ENCODE measurements around the gene NFS1.

NFS1 gene

DNA sequence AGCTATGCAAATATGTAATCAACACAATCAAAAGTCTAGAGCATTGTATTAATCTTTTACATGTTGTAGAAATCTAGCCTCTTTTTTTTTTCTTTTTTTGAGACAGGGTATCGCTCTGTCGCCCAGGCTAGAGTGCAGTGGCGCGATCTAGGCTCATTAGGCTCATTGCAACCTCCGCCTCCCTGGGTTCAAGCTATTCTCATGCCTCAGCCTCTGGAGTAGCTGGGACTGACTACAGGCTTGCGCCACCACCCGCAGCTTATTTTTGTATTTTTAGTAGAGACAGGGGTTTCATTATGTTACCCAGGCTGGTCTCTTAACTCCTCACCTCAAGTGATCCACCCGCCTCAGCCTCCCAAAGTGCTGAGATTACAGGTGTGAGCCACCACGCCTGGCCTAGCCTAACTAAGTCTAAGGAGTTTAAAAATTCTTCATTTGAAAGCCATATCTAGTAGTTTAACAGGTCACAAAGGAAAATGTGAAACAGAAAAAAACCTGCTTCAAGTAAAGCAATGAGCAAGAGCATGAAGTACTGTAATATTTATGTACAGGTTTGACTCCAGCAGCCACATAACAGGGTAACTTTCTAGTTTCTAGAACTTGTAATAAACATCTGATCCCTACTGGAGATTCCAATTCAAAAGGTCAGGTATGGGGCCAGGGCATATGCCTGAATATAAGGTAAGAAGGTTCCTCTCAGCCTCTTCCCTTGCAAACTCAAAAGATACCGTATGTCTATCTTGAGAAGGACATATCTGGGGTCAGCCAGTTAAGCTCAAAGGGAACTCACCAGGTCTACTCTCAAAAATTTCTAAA lies 38.8 kb downstream of the NFS1 start:
- Histone ChIP-seq H3K4me2 (ENCODE audit: low read depth, low read length) (peak overlapping the region; percentile 82), H3K79me2 (ENCODE audit: low read length) (peaks cover 94% of the 10 kb centered on the region), H4K20me1 (ENCODE audit: insufficient read depth, low read length) (peaks cover 78% of the 10 kb centered on the region), H3F3A (ENCODE audit: insufficient read depth, low read length) (peaks cover 27% of the 10 kb centered on the region), H3K27ac (ENCODE audit: low read length) (no peak overlapping the region), H3K4me1 (ENCODE audit: low read length) (peaks cover 31% of the 10 kb centered on the region), H2AFZ (ENCODE audit: low read length) (no peak overlapping the region), H3K4me3 (ENCODE audit: low read length) (no peak overlapping the region), H3K27me3 (replicated peaks; ENCODE audit: insufficient read depth, low read length) (no peaks in the 10 kb centered on the region), H3K9me2 (replicated peaks; ENCODE audit: insufficient read depth, low read length) (no peaks in the 10 kb centered on the region), H3K9ac (ENCODE audit: low read length) (no peak overlapping the region), H3K9me3 (replicated peaks; ENCODE audit: insufficient read depth, low read length) (no peaks in the 10 kb centered on the region), H3K36me3 (replicated peaks; ENCODE audit: insufficient read depth, low read length) (peaks cover 5% of the 10 kb centered on the region)
- DNase-seq, result no peak
- TF ChIP-seq EZH2 (optimal IDR thresholded peaks at IDR 0.05; ENCODE audit: low read depth, low read length), result no peak
- no peak for TF ChIP-seq EZH2phosphoT487 (IDR thresholded peaks at IDR 0.05; ENCODE audit: low read length)
- TF ChIP-seq CTCF (IDR thresholded peaks at IDR 0.05; ENCODE audit: low read length), result no peak

GRCh38 chr20:35657271-35657670 lies 41.9 kb downstream of the NFS1 start:
- Histone ChIP-seq H3K4me1 (ENCODE audit: low read length) (peaks cover 23% of the 10 kb centered on the region), H3K9ac (ENCODE audit: low read length) (no peak overlapping the region), H3K9me3 (replicated peaks; ENCODE audit: insufficient read depth, low read length) (no peaks in the 10 kb centered on the region), H3F3A (ENCODE audit: insufficient read depth, low read length) (peaks cover 17% of the 10 kb centered on the region; the same call in 1 of the 2 replicates), H3K79me2 (ENCODE audit: low read length) (peaks cover 99% of the 10 kb centered on the region), H2AFZ (ENCODE audit: low read length) (no peak overlapping the region), H3K9me2 (replicated peaks; ENCODE audit: insufficient read depth, low read length) (no peaks in the 10 kb centered on the region), H3K4me2 (ENCODE audit: low read depth, low read length) (no peak overlapping the region), H3K27me3 (replicated peaks; ENCODE audit: insufficient read depth, low read length) (no peaks in the 10 kb centered on the region), H4K20me1 (ENCODE audit: insufficient read depth, low read length) (peaks cover 81% of the 10 kb centered on the region), H3K4me3 (ENCODE audit: low read length) (no peak overlapping the region), H3K36me3 (replicated peaks; ENCODE audit: insufficient read depth, low read length) (peaks cover 28% of the 10 kb centered on the region), H3K27ac (ENCODE audit: low read length) (no peak overlapping the region)
- TF ChIP-seq EZH2phosphoT487 (IDR thresholded peaks at IDR 0.05; ENCODE audit: low read length), result no peak
- no peak for TF ChIP-seq CTCF (IDR thresholded peaks at IDR 0.05; ENCODE audit: low read length)
- DNase-seq, result no peak

GRCh38 chr20:35654415-35654814 lies 44.7 kb downstream of the NFS1 start:
- Histone ChIP-seq H3K4me2 (ENCODE audit: low read depth, low read length) (no peak overlapping the region), H4K20me1 (ENCODE audit: insufficient read depth, low read length) (peaks cover 59% of the 10 kb centered on the region), H3K9me2 (replicated peaks; ENCODE audit: insufficient read depth, low read length) (no peaks in the 10 kb centered on the region), H3K27me3 (replicated peaks; ENCODE audit: insufficient read depth, low read length) (no peaks in the 10 kb centered on the region), H3F3A (ENCODE audit: insufficient read depth, low read length) (0 out of 2 replicates have a peak, but pooled peaks cover 6% of the 10 kb centered on the region), H3K9ac (ENCODE audit: low read length) (no peak overlapping the region), H3K4me1 (ENCODE audit: low read length) (no peaks in the 10 kb centered on the region), H3K36me3 (replicated peaks; ENCODE audit: insufficient read depth, low read length) (peaks cover 30% of the 10 kb centered on the region), H3K79me2 (ENCODE audit: low read length) (peaks cover 94% of the 10 kb centered on the region), H3K27ac (ENCODE audit: low read length) (no peak overlapping the region), H3K4me3 (ENCODE audit: low read length) (no peak overlapping the region), H3K9me3 (replicated peaks; ENCODE audit: insufficient read depth, low read length) (no peaks in the 10 kb centered on the region), H2AFZ (ENCODE audit: low read length) (no peak overlapping the region)
- TF ChIP-seq CTCF (IDR thresholded peaks at IDR 0.05; ENCODE audit: low read length) (no peak), EZH2 (optimal IDR thresholded peaks at IDR 0.05; ENCODE audit: low read depth, low read length) (no peak), EZH2phosphoT487 (IDR thresholded peaks at IDR 0.05; ENCODE audit: low read length) (no peak)
- no peak for DNase-seq
